ENCODE results near the gene ACSS1.

Gene ACSS1

DNA sequence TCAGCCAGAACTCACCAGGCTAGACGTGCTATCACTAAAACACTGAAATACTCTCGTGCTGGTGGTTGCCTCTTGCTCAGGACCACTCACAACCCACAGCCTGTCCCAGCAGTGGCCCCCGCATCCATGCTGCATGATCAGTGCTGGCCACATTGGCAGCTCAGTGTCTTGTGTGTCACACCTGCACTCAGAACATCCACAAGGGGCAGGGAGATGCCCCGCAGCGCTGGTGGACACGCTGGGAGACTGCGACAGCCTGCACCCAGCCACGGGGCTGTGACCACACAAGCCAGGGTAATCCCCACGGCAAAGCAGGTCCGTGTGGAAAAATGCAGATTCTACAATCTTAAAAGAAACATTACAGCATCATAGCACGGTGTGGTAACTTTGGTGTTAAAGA is 41.5 kb downstream of the ACSS1 start:
- H3K9me3 ChIP-seq (ENCODE audit: control insufficient read depth, insufficient read depth, low read length) = no peaks in the 10 kb centered on the region
- H3K9me2 ChIP-seq (replicated peaks; ENCODE audit: control insufficient read depth, low read length) = no peaks in the 10 kb centered on the region
- no peak for TF ChIP-seq EZH2phosphoT487 (IDR thresholded peaks at IDR 0.05; ENCODE audit: borderline replicate concordance, low read length)
- TF ChIP-seq, protein P1, sequence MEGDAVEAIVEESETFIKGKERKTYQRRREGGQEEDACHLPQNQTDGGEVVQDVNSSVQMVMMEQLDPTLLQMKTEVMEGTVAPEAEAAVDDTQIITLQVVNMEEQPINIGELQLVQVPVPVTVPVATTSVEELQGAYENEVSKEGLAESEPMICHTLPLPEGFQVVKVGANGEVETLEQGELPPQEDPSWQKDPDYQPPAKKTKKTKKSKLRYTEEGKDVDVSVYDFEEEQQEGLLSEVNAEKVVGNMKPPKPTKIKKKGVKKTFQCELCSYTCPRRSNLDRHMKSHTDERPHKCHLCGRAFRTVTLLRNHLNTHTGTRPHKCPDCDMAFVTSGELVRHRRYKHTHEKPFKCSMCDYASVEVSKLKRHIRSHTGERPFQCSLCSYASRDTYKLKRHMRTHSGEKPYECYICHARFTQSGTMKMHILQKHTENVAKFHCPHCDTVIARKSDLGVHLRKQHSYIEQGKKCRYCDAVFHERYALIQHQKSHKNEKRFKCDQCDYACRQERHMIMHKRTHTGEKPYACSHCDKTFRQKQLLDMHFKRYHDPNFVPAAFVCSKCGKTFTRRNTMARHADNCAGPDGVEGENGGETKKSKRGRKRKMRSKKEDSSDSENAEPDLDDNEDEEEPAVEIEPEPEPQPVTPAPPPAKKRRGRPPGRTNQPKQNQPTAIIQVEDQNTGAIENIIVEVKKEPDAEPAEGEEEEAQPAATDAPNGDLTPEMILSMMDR (IDR thresholded peaks at IDR 0.05; ENCODE audit: low read depth, low read length, poor library complexity, severe bottlenecking) = no peak
- H3K79me2 ChIP-seq (ENCODE audit: control insufficient read depth, low read length) = no peaks in the 10 kb centered on the region
- no peak overlapping the region for H3K27ac ChIP-seq (ENCODE audit: low read depth, low read length)
- H3K4me3 ChIP-seq (ENCODE audit: low read length) = no peak overlapping the region
- no peak overlapping the region for H3K4me2 ChIP-seq (ENCODE audit: low read length)
- H3K4me1 ChIP-seq (ENCODE audit: control insufficient read depth, low read length) = no peaks in the 10 kb centered on the region
- no peaks in the 10 kb centered on the region for H3F3A ChIP-seq (ENCODE audit: control insufficient read depth, insufficient read depth)
- no peaks in the 10 kb centered on the region for H3K27me3 ChIP-seq (ENCODE audit: control insufficient read depth, low read length)
- no peaks in the 10 kb centered on the region for H4K20me1 ChIP-seq (ENCODE audit: control insufficient read depth, insufficient read depth, low read depth, low read length)
- no peaks in the 10 kb centered on the region for H3K36me3 ChIP-seq (ENCODE audit: control insufficient read depth, low read length)

DNA sequence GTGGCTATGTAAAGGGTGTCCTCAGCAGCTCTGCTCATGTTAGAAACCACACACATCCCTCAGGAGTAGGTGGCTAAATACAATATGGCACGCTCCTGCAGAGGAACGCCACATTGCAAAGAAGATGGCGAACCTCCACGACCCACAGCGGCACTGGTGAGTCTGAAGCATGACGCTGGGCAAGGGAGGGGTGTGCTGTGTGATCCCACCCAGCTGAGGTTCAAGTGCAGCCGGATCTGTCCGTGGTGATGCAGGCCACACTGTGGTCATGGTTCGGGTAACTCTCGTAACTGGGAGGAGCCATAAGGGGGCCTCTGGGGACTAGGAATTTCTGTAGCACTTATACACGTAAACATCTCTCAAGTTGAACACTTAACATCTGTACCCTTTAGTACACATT is 42.0 kb downstream of the ACSS1 start:
- no peaks in the 10 kb centered on the region for H3K27me3 ChIP-seq (ENCODE audit: control insufficient read depth, low read length)
- TF ChIP-seq EZH2phosphoT487 (IDR thresholded peaks at IDR 0.05; ENCODE audit: borderline replicate concordance, low read length) = no peak
- TF ChIP-seq, protein P1 (IDR thresholded peaks at IDR 0.05; ENCODE audit: low read depth, low read length, poor library complexity, severe bottlenecking) = no peak
- no peak overlapping the region for H3K4me3 ChIP-seq (ENCODE audit: low read length)
- H3K36me3 ChIP-seq (ENCODE audit: control insufficient read depth, low read length) = no peaks in the 10 kb centered on the region
- no peaks in the 10 kb centered on the region for H3K9me2 ChIP-seq (replicated peaks; ENCODE audit: control insufficient read depth, low read length)
- H3K27ac ChIP-seq (ENCODE audit: low read depth, low read length) = no peak overlapping the region
- H3K4me2 ChIP-seq (ENCODE audit: low read length) = no peak overlapping the region
- H4K20me1 ChIP-seq (ENCODE audit: control insufficient read depth, insufficient read depth, low read depth, low read length) = no peaks in the 10 kb centered on the region
- no peaks in the 10 kb centered on the region for H3K9me3 ChIP-seq (ENCODE audit: control insufficient read depth, insufficient read depth, low read length)
- no peaks in the 10 kb centered on the region for H3F3A ChIP-seq (ENCODE audit: control insufficient read depth, insufficient read depth)
- H3K79me2 ChIP-seq (ENCODE audit: control insufficient read depth, low read length) = no peaks in the 10 kb centered on the region
- H3K4me1 ChIP-seq (ENCODE audit: control insufficient read depth, low read length) = no peaks in the 10 kb centered on the region

DNA sequence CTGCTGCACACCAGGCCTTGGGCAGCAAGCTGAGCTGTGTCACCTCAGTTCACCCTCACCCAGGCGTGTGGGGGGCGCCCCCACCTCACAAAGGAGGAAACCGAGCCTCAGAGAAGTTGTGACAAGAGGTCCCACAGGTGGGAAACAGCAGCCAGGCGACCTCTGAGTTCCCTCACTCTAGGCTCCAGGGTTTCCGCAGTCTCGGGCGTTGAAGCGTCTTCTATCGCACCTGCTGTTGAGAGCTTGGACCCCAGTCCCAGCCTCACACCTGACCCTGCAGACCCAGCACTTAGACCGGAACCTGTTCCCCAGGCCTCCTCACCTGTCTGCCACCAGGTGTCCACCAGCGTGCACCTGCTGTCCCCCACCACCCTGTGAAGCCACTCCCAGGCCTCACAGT is 43.1 kb downstream of the ACSS1 start:
- Histone ChIP-seq H4K20me1 (ENCODE audit: control insufficient read depth, insufficient read depth, low read depth, low read length) (no peaks in the 10 kb centered on the region), H3K27me3 (ENCODE audit: control insufficient read depth, low read length) (no peaks in the 10 kb centered on the region), H3K36me3 (ENCODE audit: control insufficient read depth, low read length) (no peaks in the 10 kb centered on the region), H3K79me2 (ENCODE audit: control insufficient read depth, low read length) (no peaks in the 10 kb centered on the region), H3K4me3 (ENCODE audit: low read length) (no peak overlapping the region), H3K9me3 (ENCODE audit: control insufficient read depth, insufficient read depth, low read length) (no peaks in the 10 kb centered on the region), H3K27ac (ENCODE audit: low read depth, low read length) (no peak overlapping the region), H3K9me2 (replicated peaks; ENCODE audit: control insufficient read depth, low read length) (no peaks in the 10 kb centered on the region), H3K4me2 (ENCODE audit: low read length) (no peak overlapping the region), H3K4me1 (ENCODE audit: control insufficient read depth, low read length) (no peaks in the 10 kb centered on the region), H3F3A (ENCODE audit: control insufficient read depth, insufficient read depth) (no peaks in the 10 kb centered on the region)
- no peak for TF ChIP-seq EZH2phosphoT487 (IDR thresholded peaks at IDR 0.05; ENCODE audit: borderline replicate concordance, low read length)
- TF ChIP-seq, protein P1 (IDR thresholded peaks at IDR 0.05; ENCODE audit: low read depth, low read length, poor library complexity, severe bottlenecking) = no peak

All from DOHH2 (cell line).